Stimulated activated naive CD4-positive, alpha-beta T cell treated with Interleukin-2 at 50 U/mL for 16 hours (primary cell): ENCODE measurements around the gene PPM1M.
A peak's percentile ranks its signal among the peaks of the same experiment; 100 is the strongest.
"Not testable (repeated sequence)": the region's sequence is repeated elsewhere in the genome, so short reads cannot be mapped to it uniquely, and the experiment has no call there.

ENCODE experiments used
- DNase-seq: peaks from one replicate; lab custom pipeline; 2025; lab: John Stamatoyannopoulos, UW

The PPM1M gene

DNA sequence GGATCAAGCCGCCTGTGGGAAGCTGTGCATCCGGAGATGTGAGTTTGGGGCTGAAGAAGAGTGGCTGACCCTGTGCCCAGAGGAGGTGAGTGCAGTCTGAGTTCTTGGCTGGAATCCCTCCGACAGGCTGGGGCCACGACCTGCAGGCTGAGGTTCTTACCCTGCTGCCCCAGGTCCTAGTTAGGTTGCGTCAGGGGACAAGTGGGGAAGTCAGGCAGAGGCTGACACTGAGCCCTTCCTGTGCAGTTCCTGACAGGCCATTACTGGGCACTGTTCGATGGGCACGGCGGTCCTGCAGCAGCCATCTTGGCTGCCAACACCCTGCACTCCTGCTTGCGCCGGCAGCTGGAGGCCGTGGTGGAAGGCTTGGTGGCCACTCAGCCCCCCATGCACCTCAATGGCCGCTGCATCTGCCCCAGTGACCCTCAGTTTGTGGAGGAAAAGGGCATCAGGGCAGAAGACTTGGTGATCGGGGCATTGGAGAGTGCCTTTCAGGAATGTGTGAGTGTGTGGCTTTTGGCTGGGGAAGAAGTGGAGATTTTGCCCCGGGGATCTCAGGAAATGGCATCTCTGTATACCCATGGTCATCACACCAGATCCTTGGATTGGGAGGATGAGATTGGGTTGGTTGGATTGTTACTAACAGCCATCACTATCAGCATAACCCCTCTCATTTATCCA, 1.3 kb downstream of the PPM1M start:
- DNase-seq: no peak

DNA sequence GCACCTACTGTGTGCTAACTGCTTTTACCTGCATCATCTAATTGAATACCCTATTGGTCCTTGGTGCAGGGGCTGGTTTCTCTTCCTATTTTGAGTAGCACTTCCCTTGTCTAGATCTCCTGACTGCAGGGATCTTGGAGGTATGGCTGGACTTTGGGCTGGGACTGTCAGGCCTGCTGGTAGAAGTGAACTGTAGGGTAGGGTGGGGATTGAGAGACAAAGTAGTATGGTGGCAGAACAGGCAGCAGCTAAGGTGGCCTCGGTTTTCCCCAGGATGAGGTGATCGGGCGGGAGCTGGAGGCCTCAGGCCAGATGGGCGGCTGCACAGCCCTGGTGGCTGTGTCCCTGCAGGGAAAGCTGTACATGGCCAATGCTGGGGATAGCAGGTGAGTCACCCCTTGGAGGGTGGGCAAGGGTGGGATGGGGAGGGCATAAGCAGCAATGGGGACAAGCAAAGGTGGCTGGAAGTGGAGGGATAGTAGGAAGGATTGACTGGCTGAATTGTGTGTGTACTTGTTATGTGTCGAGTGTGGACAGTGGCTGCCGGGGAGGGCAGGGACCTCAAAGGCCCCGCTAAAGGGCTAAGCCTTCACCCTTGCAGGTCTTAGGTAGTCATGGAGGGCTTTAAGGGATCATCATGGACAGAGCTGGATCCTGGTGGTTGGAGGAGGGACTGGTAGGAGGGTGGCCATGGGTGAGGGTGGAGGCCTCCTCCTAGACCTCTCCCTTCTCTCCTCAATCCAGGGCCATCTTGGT, 2.0 kb downstream of the PPM1M start:
- DNase-seq: no peak

DNA sequence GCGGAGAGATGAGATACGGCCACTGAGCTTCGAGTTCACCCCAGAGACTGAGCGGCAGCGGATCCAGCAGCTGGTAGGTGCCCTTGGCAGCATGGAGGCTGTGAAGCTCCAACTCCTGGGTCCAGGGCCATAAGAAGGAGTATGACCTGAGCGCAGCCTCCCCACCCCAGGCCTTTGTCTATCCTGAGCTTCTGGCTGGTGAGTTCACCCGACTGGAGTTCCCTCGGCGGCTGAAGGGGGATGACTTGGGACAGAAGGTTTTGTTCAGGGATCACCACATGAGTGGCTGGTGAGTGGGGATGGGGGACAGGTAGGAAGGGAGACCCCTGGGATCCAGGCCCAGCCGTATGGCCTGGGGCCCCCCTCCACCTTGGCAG, 2.6 kb downstream of the PPM1M start:
- no peak for DNase-seq

DNA sequence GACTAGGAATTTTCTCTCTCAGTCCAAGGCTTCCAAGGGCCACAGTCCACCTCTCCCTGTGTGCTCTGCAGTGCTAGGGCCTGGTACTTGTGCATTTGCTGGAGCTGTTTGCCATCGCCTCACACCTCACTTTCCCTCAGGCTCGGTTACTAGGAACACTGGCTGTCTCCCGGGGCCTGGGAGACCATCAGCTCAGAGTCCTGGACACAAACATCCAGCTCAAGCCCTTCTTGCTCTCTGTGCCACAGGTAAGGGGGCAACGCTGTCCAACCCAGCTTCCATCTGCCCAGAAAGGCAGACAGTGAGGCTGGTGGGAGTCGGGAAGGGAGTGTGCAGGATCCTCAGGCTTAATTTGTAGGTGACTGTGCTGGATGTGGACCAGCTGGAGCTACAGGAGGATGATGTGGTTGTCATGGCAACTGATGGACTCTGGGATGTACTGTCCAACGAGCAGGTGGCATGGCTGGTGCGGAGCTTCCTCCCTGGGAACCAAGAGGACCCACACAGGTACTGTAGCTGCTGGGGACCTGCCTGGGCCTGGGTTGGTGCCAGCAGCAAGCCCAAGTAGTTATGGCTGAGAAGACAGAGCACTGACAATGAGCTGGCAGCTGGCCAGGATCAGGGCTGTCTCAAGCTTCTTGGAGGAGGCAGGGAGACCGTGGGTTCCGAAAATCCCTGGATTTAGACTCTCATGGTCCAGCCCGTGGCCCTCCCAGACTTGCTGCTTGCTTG, 3.4 kb downstream of the PPM1M start:
- no peak for DNase-seq

DNA sequence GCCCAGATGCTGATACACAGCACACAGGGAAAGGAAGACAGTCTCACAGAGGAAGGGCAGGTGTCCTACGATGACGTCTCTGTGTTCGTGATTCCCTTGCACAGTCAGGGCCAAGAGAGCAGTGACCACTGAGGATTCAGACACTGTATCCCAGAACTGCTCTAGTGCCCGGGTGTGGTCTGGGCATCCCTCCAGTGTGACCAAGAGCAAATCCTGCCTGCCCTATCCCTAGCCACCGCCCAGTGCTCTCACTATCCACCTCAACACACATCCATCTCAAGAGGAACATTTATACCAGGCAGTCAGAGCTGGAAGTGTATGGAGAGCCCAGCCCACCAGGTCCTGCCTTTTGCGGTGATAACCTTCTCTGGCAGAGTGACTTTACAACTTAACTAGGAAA, 4.1 kb downstream of the PPM1M start:
- no peak for DNase-seq

DNA sequence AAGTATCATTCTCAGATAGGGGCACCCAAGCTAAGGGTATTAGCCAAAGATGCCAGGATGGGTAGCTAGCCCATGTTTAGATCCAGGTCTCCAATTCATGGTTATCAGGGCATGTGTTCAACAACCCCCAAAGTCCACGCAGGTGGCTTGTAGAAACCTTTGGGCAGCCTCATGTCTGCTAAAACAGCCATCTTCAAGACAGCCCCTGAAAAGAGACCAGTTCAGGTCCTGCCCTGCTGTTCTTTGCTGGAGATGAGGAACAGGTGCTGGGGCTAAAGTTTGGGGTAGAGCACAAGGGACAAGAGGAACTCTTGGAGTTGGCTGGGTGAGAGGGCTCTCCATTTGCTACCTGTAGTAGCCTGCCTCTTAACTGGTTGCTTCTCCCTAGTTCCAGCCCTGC, 4.6 kb downstream of the PPM1M start:
- no peak for DNase-seq

DNA sequence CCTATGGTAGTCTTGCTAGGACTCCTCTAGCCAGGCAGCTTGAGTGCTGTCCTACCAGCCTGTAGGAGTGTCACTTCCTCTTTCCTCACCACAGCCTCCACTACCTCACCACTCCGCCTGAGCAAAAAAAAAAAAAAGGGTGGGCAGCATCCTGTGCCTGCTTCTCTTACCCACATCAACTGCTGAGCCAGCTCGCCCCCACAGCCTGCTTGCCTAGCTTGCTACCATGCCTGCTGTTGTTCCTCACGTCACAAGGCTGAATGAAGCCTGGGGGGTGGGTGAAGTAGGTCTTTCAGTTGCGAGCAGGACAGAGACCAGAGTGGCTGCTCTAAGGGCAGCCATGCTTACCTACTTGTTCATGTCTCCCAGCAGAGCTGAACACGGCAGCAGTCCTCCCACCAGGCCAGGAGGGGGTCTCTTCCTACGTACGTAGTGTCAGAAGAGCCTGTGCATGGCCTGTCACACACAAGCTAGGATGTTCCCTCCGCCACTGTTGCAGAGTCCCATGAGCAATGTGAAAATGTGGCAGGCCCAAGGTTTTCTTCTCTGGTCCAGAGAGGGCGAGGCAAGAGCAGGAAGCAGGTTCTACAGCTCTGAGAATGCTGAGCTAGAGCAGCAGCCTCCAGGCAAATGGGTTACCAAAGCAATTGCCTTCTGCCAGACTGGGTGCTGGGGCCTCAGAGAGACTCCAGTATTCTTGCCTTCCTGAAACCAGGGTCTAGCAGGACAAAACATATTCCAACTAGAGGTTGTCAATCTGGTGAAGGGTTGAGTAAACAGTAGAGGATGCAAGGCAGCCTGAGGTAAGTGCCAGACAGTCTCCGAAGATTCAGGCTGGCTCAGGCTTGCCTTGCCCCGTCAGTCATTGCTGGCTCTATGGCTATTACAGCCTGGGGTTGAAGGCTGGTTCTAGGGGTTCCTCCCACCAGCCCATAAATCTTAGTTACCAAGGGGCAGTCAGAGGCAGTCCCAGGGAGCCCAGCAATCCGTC, 8.1 kb downstream of the PPM1M start:
- peak; percentile 91 for DNase-seq

DNA sequence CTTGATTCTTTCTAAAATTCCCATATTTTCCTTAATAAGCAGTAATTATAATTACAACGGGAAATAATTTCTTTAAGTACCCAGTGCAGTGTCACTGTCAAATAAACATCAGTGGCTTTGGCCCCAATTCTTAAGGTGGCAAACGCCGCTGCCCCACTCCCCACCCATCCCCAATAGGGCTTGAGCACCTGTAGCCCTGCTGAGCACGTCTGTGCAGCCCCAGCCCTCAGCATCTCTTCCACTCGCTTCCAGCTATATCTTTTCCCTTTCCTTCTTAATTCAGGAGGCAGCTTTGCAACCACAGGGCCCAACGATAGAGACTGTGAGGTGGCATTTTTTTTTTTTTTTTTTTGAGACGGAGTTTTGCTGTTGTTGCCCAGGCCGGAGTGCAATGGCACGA, 9.0 kb downstream of the PPM1M start:
- DNase-seq: no peak

DNA sequence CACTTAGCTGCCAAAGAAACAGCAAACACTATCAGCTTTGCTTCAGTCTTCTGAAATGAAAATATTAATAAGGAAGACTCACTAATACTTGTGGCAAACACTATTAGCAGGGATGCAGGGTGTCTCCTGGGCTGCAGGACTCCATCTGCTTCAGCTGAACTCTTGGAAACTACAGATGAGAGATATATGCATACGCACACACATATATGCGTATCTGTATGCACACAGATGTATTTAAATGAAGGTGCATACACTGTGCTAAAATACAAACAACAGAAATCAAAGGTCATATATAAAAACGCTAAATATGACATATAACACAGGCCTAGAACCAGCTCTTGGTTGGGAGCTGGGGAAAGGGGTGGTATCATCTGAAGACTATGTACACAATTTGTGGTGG, 10.6 kb downstream of the PPM1M start:
- no peak for DNase-seq

DNA sequence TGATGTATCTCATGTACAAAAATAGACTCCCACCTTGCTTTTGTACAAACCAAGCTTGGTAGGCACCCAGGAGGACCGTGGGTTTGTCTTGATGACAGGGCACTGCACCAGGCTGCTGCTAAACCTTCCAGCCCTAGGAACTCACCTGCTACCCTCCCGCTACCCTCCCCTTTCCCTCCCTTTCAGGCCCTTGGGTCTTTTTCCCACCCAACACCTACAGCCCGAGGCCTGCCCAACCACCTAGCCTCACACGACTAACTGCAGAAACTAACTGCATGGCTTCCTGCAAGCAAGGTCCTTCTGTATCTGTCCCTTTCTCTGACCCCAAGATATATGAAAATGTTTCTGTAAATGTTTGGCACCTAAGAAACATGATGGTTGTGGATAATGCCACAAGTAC, 11.1 kb downstream of the PPM1M start:
- no peak for DNase-seq

DNA sequence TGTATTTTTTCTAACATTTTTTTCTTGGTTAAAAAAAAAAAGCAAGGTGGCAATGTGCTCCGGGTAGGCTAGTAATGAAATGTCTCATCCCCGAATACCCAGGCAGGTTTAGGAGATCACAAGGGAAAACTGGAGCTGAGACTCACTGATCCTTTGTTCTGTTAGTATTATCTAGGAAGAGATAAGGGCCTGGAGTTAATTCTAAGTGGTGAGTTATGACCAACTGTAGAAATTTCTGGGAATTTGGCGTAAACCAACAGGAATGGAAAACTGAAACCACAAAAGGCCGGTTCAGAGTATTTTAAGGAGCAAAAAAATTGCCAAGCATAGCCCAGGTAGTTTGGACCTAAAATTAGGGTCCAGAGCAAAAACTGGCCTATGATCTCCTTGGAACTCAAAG, 12.4 kb downstream of the PPM1M start:
- DNase-seq: no peak

DNA sequence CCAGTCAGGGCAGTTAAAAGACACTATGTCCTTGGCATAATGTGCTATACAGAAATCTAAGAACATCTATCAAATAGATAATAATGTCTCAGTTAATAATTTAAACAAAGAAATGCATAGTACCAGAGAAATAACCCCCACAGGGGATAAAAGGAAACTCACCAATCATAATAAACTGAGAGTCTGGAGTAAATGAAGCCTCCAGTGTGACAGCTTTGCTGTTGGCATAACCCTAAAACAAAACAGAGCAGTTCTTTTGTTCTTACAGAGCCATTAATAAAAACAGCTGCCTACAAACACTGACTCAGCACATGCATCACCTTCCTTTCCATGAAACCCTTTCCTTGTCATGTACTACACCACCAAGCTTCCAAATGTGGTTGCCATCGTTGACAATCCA, 13.5 kb downstream of the PPM1M start:
- DNase-seq: no peak

DNA sequence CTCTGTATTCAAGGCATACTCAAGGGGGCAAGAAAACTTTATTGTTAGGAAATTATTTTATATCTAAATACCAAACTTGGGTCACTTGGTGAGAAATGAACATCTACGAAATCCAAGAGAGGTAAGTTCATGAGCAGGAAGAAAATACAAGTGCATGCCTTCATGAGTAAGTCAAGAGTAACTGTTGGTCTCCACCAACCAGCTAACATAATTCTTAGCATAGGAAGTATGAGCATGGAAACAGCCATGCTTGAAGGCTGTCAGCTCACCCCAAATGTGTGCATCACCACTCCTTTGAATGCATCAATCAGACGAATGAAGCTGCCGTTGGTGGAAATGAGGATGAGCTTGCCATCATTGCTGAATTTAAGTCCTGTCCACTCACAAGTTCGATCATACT, 13.9 kb downstream of the PPM1M start:
- DNase-seq: no peak

DNA sequence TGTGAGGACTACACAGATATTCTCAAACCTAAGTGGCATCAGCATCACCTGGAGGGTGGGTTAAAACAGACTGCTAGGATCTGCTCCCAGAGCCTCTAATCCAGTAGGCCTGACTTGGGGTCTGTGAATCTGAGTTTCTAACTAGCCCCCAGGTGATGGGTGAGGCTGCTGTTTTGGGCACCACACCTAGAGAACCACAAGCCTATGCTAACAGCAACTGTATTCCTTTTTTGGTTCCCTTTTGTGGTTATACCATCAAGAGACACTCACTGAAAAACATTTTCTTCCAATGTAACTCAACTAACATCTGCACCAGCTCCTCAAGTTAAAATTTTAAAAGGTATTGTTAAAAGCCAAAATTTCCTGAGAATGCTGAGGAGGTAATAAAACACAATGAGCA, 16.9 kb downstream of the PPM1M start:
- no peak for DNase-seq

DNA sequence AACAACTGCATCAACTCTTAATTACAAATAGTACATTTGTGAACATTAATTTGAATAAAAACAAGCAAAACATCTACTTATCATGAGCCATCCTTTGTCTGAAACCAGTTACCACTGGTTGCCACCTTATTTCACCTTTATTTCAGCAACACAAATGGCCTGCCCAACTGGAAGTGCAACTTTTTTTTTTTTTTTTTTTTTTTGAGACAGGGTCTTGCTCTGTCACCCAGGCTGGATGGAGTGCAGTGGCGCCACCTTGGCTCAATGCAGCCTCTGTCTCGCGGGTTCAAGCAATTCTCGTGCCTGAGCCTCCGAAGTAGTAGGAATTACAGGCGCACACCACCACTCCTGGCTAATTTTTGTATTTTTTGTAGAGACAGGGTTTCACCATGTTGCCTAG, 19.8 kb downstream of the PPM1M start:
- DNase-seq: no peak

DNA sequence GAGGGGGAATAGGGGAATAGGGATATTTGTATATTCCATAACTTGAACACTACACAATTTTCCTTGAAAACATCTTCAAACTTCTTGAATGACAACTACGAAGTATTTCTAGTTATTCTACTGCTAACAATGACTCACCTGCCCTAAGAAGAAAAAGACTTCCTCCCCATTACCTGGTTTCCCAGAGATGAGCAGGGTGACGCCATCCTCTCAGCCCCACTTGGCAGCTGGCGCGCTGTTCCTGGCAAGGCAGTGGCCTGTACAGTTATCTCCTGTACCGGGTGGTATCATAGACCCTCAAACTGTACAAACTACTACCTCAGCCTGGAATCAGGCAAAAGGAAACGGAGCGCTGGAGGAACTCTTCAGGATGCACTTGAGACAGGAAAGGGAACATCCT, 22.5 kb downstream of the PPM1M start:
- DNase-seq: peak; percentile 38

DNA sequence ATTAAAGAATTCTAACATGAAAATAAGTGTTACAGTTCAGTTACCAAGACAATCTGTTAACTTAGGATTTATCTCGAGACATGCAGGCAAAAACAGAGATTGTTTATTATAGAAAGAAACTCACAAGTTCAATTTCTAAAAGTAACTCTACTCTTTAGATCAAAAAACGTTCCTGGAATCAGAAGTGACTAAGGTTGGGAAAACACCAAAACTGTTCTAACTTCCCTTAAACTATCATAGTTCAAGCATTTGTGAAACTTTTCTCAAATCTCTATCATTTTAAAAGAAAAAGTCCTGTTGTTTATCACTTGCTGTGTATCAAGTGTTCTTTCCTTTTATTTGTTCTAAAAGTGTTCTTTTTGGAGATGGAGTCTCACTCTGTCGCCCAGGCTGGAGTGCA, 24.2 kb downstream of the PPM1M start:
- no peak for DNase-seq

DNA sequence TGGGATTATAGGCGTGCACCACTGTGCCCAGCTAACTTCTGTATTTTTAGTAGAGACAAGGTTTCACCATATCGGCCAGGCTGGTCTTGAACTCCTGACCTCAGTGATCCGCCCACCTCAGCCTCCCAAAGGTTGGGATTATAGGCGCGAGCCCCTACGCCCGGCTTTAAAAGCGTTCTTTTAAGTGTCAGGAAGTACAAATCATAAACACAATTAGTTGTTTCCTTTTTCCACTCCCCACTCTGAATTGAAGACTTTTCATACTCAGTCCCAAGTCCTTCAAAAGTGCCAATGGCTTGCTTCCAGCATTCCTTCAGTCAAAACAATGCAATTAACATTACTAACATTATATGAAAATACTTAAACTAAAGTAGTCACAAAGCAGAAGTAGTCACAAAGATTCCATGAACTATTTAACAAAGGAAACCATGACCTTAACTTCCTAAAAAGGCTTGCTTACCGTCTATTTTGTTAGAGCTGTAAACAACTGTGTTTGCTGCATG, 24.7 kb downstream of the PPM1M start:
- no peak for DNase-seq

DNA sequence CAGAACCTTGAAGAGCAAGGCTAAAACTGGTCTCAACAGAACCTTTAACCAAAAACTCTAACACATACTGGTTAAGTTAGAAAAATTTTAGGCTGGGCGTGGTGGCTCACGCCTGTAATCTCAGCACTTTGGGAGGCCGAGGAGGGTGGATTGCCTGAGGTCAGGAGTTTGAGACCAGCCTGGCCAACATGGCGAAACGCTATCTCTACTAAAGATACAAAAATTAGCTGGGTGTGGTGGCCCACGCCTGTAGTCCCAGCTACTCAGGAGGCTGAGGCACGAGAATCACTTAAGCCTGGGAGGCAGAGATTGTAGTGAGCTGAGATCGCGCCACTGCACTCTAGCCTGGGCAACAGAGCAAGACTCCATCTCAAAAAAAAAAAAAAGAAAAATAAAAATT, 26.6 kb downstream of the PPM1M start:
- not testable (repeated sequence) for DNase-seq

DNA sequence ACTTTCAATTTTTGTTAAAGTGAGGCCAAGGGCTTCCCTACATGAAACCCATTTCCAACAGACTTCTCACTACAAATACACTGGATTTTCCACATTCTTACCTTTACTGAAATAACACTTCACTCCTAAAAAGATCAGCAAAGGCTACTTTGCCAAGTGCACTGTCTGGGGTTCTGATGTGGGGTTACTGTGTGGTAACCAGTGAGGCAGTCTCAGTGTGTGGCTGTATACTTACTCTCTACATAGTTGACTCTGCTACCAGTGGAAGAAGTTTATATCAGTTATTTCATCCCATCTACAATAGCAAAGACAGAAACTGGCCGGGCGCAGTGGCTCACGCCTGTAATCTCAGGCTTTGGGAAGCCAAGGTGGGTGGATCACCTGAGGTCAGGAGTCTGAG, 27.3 kb downstream of the PPM1M start:
- DNase-seq: no peak

DNA sequence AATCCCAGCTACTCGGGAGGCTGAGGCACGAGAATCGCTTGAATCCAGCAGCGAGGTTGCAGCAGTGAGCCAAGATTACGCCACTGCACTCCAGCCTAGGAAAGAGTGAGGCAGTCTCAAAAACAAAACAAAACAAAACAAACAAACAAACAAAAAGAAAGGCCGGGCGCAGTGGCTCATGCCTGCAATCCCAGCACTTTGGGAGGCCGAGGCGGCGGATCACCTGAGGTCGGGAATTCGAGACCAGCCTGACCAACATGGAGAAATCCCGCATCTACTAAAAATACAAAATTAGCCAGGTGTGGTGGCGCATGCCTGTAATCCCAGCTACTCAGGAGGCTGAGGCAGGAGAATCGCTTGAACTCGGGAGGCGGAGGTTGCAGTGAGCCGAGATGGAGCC, 29.2 kb downstream of the PPM1M start:
- not testable (repeated sequence) for DNase-seq
